ENCODE measurements around the gene ZNF76. TPM values are rescaled to one million over a fixed set of nuclear protein-coding genes. Genes with fewer than 3 reads are reported as not detected.

Gene ZNF76
- polyA plus RNA-seq, 2 of the 4 experiments (the other 2 are of a cell fraction), result 7.9 to 10.5 TPM

DNA sequence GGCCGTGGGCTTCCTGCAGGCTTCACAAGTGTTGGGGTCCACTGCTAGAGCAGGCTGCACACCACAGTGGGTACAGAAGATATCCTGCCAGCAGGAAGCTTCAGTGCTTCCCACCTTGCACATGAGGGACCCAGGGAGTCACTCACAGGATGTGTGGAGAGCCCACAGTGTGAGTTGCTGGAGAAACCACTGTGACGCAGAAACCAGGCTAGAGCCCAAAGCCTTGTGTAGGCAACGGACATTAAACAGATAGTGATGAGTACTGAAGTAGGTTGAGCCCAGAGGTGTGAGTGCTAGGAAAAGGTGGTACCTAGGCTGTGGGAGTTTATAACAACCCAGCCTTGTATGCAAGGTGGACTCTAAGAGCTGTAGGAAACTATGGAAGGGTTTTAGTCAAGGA lies 19.2 kb downstream of the ZNF76 start:
- FAIRE-seq (no peak), ATAC-seq (no peak), DNase-seq (ENCODE audit: low read depth in 1 of 2, low spot score in 1 of 2) (no peak)
- CTCF ChIA-PET, result interaction anchor here (1.6 kb wide), 1 partner anchor 38 kb away, joined by 5 read pairs; no protein-coding TSS in a partner anchor
- Histone ChIP-seq H3K27ac (no peak overlapping the region), H3K4me2 (no peak overlapping the region), H3K4me3 (no peak overlapping the region), H3K9me3 (no peaks in the 10 kb centered on the region), H3K4me1 (no peaks in the 10 kb centered on the region)
- TF ChIP-seq CHD2 (IDR thresholded peaks at IDR 0.05; ENCODE audit: low read length, partially characterized antibody), result no peak
- TF ChIP-seq HOXB13 (CRISPR knock-in tag; IDR thresholded peaks at IDR 0.05; ENCODE audit: low read depth), result no peak
- TF ChIP-seq JUNB (IDR thresholded peaks at IDR 0.05), result no peak
- 88% methylated on average over 3 of the region's 3 CpGs for WGBS (ENCODE audit: missing lambda C conversion rate)
- POLR2A ChIA-PET, result no interaction called here

DNA sequence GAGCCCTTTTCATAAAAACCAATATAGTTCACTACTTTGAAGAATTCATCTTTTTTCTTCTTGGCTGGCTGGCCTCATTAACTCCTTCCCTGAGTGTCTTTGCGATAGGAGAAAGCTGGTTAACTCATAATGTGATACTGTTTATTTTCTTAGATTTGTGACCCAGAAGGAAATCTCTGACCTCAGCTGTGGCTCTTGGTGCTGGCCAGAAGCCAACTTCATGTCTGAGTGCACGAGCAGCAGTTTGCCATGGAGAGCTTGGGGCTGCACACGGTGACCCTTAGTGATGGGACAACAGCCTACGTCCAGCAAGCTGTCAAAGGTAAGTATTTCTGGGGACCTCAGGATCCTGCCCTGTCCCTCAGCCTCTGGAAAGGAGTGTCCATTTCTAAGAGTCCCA lies 21.4 kb downstream of the ZNF76 start:
- ChIA-PET POLR2A (no interaction called here), CTCF (interaction anchor here (0.6 kb wide), 1 partner anchor 38 kb away, joined by 3 read pairs; no protein-coding TSS in a partner anchor)
- TF ChIP-seq CHD4 (IDR thresholded peaks at IDR 0.05; ENCODE audit: borderline replicate concordance) (no peak), ESRRA (IDR thresholded peaks at IDR 0.05; ENCODE audit: borderline replicate concordance, low read length) (no peak), HOXB5 (CRISPR knock-in tag; IDR thresholded peaks at IDR 0.05) (no peak)
- TF ChIP-seq, protein P1, sequence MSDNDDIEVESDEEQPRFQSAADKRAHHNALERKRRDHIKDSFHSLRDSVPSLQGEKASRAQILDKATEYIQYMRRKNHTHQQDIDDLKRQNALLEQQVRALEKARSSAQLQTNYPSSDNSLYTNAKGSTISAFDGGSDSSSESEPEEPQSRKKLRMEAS (IDR thresholded peaks at IDR 0.05), result no peak
- DNase-seq (ENCODE audit: low read depth in 1 of 2, low spot score in 1 of 2), result no peak
- H3K9me3 ChIP-seq, result no peaks in the 10 kb centered on the region
- 75% methylated on average over 4 of the region's 4 CpGs for WGBS (ENCODE audit: missing lambda C conversion rate)
- H3K27ac ChIP-seq, result no peak overlapping the region
- FAIRE-seq, result no peak
- no peak overlapping the region for H3K4me2 ChIP-seq
- no peak for ATAC-seq
- H3K4me1 ChIP-seq, result no peaks in the 10 kb centered on the region
- no peak overlapping the region for H3K4me3 ChIP-seq

DNA sequence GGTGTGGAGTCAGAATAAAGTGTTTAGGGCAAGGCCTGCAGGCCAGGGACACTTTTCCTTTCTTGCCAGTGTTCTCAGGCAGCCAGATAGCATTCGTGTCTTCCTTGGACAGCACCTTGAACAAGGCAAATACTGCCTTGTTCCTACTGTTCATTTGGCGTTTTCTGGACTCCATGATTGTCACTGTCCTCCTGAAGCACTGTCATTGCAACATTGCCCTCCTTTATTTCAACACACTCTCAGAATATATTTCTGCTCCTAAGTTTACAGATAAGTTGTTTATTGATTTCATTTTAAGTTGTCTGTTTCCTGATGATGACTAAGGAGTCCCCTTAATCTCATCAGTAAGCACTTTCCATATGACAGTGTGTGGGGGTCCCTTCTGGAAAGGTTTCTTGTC lies 22.9 kb downstream of the ZNF76 start:
- FAIRE-seq (no peak), ATAC-seq (no peak), DNase-seq (ENCODE audit: low read depth in 1 of 2, low spot score in 1 of 2) (no peak)
- ChIA-PET CTCF (interaction anchor here (1.7 kb wide), 1 partner anchor 26 kb away, joined by 3 read pairs; no protein-coding TSS in a partner anchor), POLR2A (no interaction called here)
- Histone ChIP-seq H3K4me1 (no peaks in the 10 kb centered on the region), H3K4me2 (no peak overlapping the region), H3K9me3 (no peaks in the 10 kb centered on the region), H3K4me3 (no peak overlapping the region), H3K27ac (no peak overlapping the region)
- 66% methylated on average over 2 of the region's 2 CpGs for WGBS (ENCODE audit: missing lambda C conversion rate)
- TF ChIP-seq, protein P2, sequence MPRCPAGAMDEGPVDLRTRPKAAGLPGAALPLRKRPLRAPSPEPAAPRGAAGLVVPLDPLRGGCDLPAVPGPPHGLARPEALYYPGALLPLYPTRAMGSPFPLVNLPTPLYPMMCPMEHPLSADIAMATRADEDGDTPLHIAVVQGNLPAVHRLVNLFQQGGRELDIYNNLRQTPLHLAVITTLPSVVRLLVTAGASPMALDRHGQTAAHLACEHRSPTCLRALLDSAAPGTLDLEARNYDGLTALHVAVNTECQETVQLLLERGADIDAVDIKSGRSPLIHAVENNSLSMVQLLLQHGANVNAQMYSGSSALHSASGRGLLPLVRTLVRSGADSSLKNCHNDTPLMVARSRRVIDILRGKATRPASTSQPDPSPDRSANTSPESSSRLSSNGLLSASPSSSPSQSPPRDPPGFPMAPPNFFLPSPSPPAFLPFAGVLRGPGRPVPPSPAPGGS (IDR thresholded peaks at IDR 0.05), result no peak
- TF ChIP-seq BHLHE40 (IDR thresholded peaks at IDR 0.05; ENCODE audit: low read depth, low read length) (no peak), FOSL2 (IDR thresholded peaks at IDR 0.05) (no peak), FOSL2 (CRISPR knock-in tag; IDR thresholded peaks at IDR 0.05) (no peak), CEBPB (IDR thresholded peaks at IDR 0.05) (peak in 1 of 2 experiments; percentile 38; a peak in 1 of 4 replicates)

DNA sequence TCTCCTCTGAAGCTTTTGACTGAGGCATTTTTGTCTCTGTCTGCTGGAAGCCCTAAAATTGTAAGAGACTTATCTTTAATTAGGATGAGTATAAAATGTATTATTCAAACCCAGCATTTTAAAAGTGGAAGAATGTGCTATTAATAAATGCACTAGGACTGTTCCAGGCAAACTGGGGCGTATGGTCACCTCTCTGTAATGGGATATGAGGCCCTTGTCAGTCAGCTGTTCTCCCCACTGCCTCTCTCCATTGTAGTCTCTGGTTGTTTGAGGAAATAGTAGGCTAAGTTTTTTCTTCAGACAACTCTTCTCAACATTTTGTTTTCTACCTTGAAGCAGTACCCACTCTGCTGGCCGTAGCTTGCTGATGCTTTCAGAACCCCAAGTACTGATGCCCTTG lies 23.8 kb downstream of the ZNF76 start:
- POLR2A ChIA-PET, result no interaction called here
- FAIRE-seq, result no peak

More for the DNA sequence above, 23.8 kb downstream of the ZNF76 start:
- Histone ChIP-seq H3K4me1 (no peaks in the 10 kb centered on the region), H3K27ac (no peak overlapping the region), H3K4me3 (no peak overlapping the region), H3K4me2 (no peak overlapping the region), H3K9me3 (no peaks in the 10 kb centered on the region)
- DNase-seq (ENCODE audit: low read depth in 1 of 2, low spot score in 1 of 2), result no peak
- CTCF ChIA-PET, result interaction anchor here (1.7 kb wide), 1 partner anchor 26 kb away, joined by 3 read pairs; no protein-coding TSS in a partner anchor
- ATAC-seq, result no peak
- TF ChIP-seq KDM1A (IDR thresholded peaks at IDR 0.05; ENCODE audit: low read depth) (no peak), HOXB5 (CRISPR knock-in tag; IDR thresholded peaks at IDR 0.05) (no peak), TFCP2L1 (CRISPR knock-in tag; IDR thresholded peaks at IDR 0.05) (no peak), ZC3H11A (IDR thresholded peaks at IDR 0.05) (no peak), FOSB (CRISPR knock-in tag; IDR thresholded peaks at IDR 0.05) (no peak), RFX5 (IDR thresholded peaks at IDR 0.05) (no peak), CEBPB (IDR thresholded peaks at IDR 0.05) (no peak), ZNF302 (CRISPR knock-in tag; IDR thresholded peaks at IDR 0.05) (no peak), TP53 (CRISPR knock-in tag; IDR thresholded peaks at IDR 0.05) (no peak), RCOR1 (IDR thresholded peaks at IDR 0.05; ENCODE audit: low read depth, low read length) (no peak), MAFK (IDR thresholded peaks at IDR 0.05; ENCODE audit: partially characterized antibody) (no peak), RNF2 (IDR thresholded peaks at IDR 0.05; ENCODE audit: borderline replicate concordance, low read depth) (no peak), KDM5A (IDR thresholded peaks at IDR 0.05) (no peak), NPAS2 (CRISPR knock-in tag; IDR thresholded peaks at IDR 0.05; ENCODE audit: borderline replicate concordance) (no peak), FOXS1 (CRISPR knock-in tag; IDR thresholded peaks at IDR 0.05) (no peak), HEYL (CRISPR knock-in tag; IDR thresholded peaks at IDR 0.05) (no peak), SREBF2 (IDR thresholded peaks at IDR 0.05) (no peak)
- TF ChIP-seq, protein P3, sequence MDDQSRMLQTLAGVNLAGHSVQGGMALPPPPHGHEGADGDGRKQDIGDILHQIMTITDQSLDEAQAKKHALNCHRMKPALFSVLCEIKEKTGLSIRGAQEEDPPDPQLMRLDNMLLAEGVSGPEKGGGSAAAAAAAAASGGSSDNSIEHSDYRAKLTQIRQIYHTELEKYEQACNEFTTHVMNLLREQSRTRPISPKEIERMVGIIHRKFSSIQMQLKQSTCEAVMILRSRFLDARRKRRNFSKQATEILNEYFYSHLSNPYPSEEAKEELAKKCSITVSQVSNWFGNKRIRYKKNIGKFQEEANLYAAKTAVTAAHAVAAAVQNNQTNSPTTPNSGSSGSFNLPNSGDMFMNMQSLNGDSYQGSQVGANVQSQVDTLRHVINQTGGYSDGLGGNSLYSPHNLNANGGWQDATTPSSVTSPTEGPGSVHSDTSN (IDR thresholded peaks at IDR 0.05), result no peak
- TF ChIP-seq, protein P4, sequence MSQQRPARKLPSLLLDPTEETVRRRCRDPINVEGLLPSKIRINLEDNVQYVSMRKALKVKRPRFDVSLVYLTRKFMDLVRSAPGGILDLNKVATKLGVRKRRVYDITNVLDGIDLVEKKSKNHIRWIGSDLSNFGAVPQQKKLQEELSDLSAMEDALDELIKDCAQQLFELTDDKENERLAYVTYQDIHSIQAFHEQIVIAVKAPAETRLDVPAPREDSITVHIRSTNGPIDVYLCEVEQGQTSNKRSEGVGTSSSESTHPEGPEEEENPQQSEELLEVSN (IDR thresholded peaks at IDR 0.05; ENCODE audit: borderline replicate concordance, low read depth), result no peak
- 52% methylated on average over 2 of the region's 2 CpGs for WGBS (ENCODE audit: missing lambda C conversion rate)

Data from A549 (cell line).